Right ventricle myocardium superior (tissue), 1 donor: ENCODE data around the gene EPHB1. TPM values are rescaled to one million over a fixed set of nuclear protein-coding genes. Genes with fewer than 3 reads are reported as not detected.

ENCODE experiments used
- ATAC-seq: fragments of 200-7000 bp; cut with Tn5 transposase; one replicate; pipeline ENCODE4 v1.9.1; 2020; ENCODE audit warnings: mild to moderate bottlenecking; ENCODE audit not compliant: poor library complexity
- DNase-seq: peaks from one replicate; pipeline ENCODE4 v3.0.0-alpha.2; 2020
- intact Hi-C: fragments of 100-400 bp; cut with DNase I; formaldehyde crosslinking; loops from one replicate; pipeline ENCODE4 v1.11.2; 2022
- total RNA-seq: library from RNA; stranded (reverse); fragmentation: NEBNext Ultra II Directional; extraction: Animal tissue kit (Norgen Biotek cat#: 25700); gene quantifications from one replicate; pipeline ENCODE4 v1.2.1, GENCODE V29; 2021
- donor health status: DM: no; HTN: yes; CAD: no; lungs with severe emphysema.

The EPHB1 gene
- total RNA-seq, 1 donor from 2014 or later, result 1.1 TPM

- ATAC-seq (no peak), DNase-seq (no peak)
- intact Hi-C loops, result no loop called here
These were observed 348.4 kb downstream of the EPHB1 start for GRCh38 chr3:135143474-135143873.

GRCh38 chr3:135145581-135145980 lies 350.5 kb downstream of the EPHB1 start:
- intact Hi-C loops, result no loop called here
- no peak for DNase-seq
- no peak for ATAC-seq

GRCh38 chr3:135147657-135148056 lies 352.6 kb downstream of the EPHB1 start:
- DNase-seq (no peak), ATAC-seq (peak; percentile 87)
- intact Hi-C loops, result no loop called here

GRCh38 chr3:135148398-135149020 lies 353.4 kb downstream of the EPHB1 start:
- DNase-seq (peak; percentile 75), ATAC-seq (peak; percentile 83)
- intact Hi-C loops, result no loop called here

GRCh38 chr3:135149707-135150681 lies 354.9 kb downstream of the EPHB1 start:
- DNase-seq, result no peak
- ATAC-seq, result no peak
- intact Hi-C loops, result no loop called here

- ATAC-seq, result no peak
- no peak for DNase-seq
- intact Hi-C loops, result no loop called here
These were observed 359.1 kb downstream of the EPHB1 start for GRCh38 chr3:135154186-135154585.

- intact Hi-C loops, result no loop called here
- ATAC-seq (no peak), DNase-seq (no peak)
These were observed 360.2 kb downstream of the EPHB1 start for GRCh38 chr3:135155228-135155627.

GRCh38 chr3:135155791-135156190 lies 360.7 kb downstream of the EPHB1 start:
- no peak for ATAC-seq
- intact Hi-C loops, result no loop called here
- no peak for DNase-seq

GRCh38 chr3:135157045-135157740 lies 362.1 kb downstream of the EPHB1 start:
- intact Hi-C loops, result no loop called here
- DNase-seq, result no peak
- no peak for ATAC-seq

- no peak for ATAC-seq
- intact Hi-C loops, result no loop called here
- no peak for DNase-seq
These were observed 363.5 kb downstream of the EPHB1 start for GRCh38 chr3:135158520-135158919.

GRCh38 chr3:135159681-135160247 lies 364.7 kb downstream of the EPHB1 start:
- intact Hi-C loops, result no loop called here
- ATAC-seq (no peak), DNase-seq (no peak)

- ATAC-seq (no peak), DNase-seq (no peak)
- intact Hi-C loops, result no loop called here
These were observed 366.4 kb downstream of the EPHB1 start for GRCh38 chr3:135161425-135161824.

GRCh38 chr3:135163701-135164100 lies 368.6 kb downstream of the EPHB1 start:
- DNase-seq, result no peak
- intact Hi-C loops, result no loop called here
- ATAC-seq, result no peak

- intact Hi-C loops, result no loop called here
- no peak for ATAC-seq
- DNase-seq, result no peak
These were observed 370.2 kb downstream of the EPHB1 start for GRCh38 chr3:135165260-135165659.

GRCh38 chr3:135166266-135166825 lies 371.3 kb downstream of the EPHB1 start:
- ATAC-seq, result no peak
- DNase-seq, result no peak
- intact Hi-C loops, result no loop called here

- no peak for ATAC-seq
- no peak for DNase-seq
- intact Hi-C loops, result no loop called here
These were observed 373.8 kb downstream of the EPHB1 start for GRCh38 chr3:135168822-135169221.

- DNase-seq (no peak), ATAC-seq (no peak)
- intact Hi-C loops, result no loop called here
These were observed 374.6 kb downstream of the EPHB1 start for GRCh38 chr3:135169651-135170050.

- no peak for DNase-seq
- intact Hi-C loops, result no loop called here
- no peak for ATAC-seq
These were observed 375.7 kb downstream of the EPHB1 start for GRCh38 chr3:135170732-135171131.
